HL-60 (cell line): ENCODE results near the gene HYDIN.

Experiments used
- DNase-seq, 2 experiments: peaks; one replicate each; pipeline ENCODE4 v3.0.0-alpha.2; 2010 to 2020; ENCODE audit warnings: low read depth in 1 of 2, low spot score in 1 of 2
- H3K27ac ChIP-seq: fragments of 250-450 bp; sonication (Bioruptor Pico); replicated peaks from 2 replicates; pipeline ENCODE4 v1.5.1; 2020; ENCODE audit warnings: mild to moderate bottlenecking, moderate library complexity
- H3K27me3 ChIP-seq: fragments of 250-450 bp; sonication (Bioruptor Pico); 2 replicates; pipeline ENCODE4 v1.5.1; 2021; ENCODE audit warnings: mild to moderate bottlenecking, moderate library complexity; ENCODE audit not compliant: insufficient read depth, poor library complexity, severe bottlenecking
- H3K4me3 ChIP-seq: replicated peaks from 2 replicates; pipeline ENCODE4 v1.5.1; 2011; ENCODE audit warnings: mild to moderate bottlenecking, control low read depth, low read length; ENCODE audit not compliant: insufficient read depth
- GABPA ChIP-seq: IDR thresholded peaks from 2 replicates; pipeline ENCODE4 v1.6.1; 2012; ENCODE audit warnings: low read depth
- POLR2AphosphoS5 ChIP-seq: IDR thresholded peaks from 2 replicates; pipeline ENCODE4 v1.6.1; 2012; ENCODE audit warnings: low read depth
- REST ChIP-seq: IDR thresholded peaks from 2 replicates; pipeline ENCODE4 v1.6.1; 2012; ENCODE audit warnings: low read depth; ENCODE audit not compliant: insufficient replicate concordance
- SPI1 ChIP-seq: IDR thresholded peaks from 2 replicates; pipeline ENCODE4 v1.6.1; 2012; ENCODE audit warnings: low read depth, mild to moderate bottlenecking, borderline replicate concordance
- TF ChIP-seq, protein P1 (sequence below): IDR thresholded peaks from one replicate; pipeline ENCODE4 v1.5.1; 2011; ENCODE audit warnings: low read length, control low read depth, inconsistent platforms; ENCODE audit not compliant: insufficient read depth

HYDIN gene

DNA sequence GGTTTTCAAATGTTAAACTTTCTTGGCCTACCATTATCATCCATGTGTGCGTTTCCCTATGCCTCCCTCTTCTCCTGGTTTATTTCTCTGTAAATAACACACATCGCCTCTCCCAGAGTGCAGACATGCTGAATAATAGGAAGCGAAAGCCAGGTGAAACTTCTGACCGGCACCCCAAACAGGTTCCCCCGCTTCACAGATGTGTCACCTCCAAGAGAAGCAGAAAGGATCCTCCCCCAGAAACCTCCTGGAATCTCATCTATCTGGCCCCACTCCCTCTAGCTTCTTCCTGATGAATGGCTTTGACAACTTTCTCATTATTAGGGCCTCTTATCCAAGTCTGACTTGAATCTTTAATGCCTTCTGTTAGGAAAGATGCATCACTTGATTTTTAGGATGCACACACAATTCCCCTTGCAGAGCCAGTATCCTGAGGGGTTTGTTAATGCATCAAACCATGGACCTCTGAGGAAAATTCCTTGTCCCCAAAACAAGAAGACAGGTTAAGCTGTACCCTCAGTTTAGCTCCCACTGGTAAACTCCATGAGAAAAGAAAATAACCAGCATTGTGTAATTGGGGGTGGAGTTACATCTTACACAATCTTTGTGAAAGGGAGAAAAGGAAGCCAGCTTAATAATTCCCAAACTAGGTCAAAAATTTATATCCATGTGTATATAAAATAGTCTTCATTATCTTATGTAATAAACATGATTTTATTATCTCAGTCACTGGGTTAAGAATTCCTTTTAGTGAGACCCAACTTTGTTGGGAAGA lies 20.1 kb upstream of the HYDIN start:
- H3K27me3 ChIP-seq: no peaks in the 10 kb centered on the region
- no peak for DNase-seq
- TF ChIP-seq, protein P1, sequence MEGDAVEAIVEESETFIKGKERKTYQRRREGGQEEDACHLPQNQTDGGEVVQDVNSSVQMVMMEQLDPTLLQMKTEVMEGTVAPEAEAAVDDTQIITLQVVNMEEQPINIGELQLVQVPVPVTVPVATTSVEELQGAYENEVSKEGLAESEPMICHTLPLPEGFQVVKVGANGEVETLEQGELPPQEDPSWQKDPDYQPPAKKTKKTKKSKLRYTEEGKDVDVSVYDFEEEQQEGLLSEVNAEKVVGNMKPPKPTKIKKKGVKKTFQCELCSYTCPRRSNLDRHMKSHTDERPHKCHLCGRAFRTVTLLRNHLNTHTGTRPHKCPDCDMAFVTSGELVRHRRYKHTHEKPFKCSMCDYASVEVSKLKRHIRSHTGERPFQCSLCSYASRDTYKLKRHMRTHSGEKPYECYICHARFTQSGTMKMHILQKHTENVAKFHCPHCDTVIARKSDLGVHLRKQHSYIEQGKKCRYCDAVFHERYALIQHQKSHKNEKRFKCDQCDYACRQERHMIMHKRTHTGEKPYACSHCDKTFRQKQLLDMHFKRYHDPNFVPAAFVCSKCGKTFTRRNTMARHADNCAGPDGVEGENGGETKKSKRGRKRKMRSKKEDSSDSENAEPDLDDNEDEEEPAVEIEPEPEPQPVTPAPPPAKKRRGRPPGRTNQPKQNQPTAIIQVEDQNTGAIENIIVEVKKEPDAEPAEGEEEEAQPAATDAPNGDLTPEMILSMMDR: no peak
- TF ChIP-seq REST: no peak
- no peak for TF ChIP-seq POLR2AphosphoS5
- no peak overlapping the region for H3K27ac ChIP-seq
- H3K4me3 ChIP-seq: no peak overlapping the region

GRCh38 chr16:71249399-71249798 lies 18.9 kb upstream of the HYDIN start:
- no peak overlapping the region for H3K4me3 ChIP-seq
- DNase-seq: peak in 1 of 2 experiments; percentile 35
- no peak for TF ChIP-seq REST
- TF ChIP-seq POLR2AphosphoS5: no peak
- TF ChIP-seq GABPA: no peak
- TF ChIP-seq, protein P1: no peak
- peak; percentile 81 for TF ChIP-seq SPI1
- H3K27me3 ChIP-seq: no peaks in the 10 kb centered on the region
- H3K27ac ChIP-seq: no peak overlapping the region

- no peak for DNase-seq
- TF ChIP-seq SPI1 (no peak), POLR2AphosphoS5 (no peak), REST (no peak), GABPA (no peak)
- TF ChIP-seq, protein P1: no peak
- Histone ChIP-seq H3K4me3 (no peak overlapping the region), H3K27ac (no peak overlapping the region), H3K27me3 (no peaks in the 10 kb centered on the region)
Observed at GRCh38 chr16:71247478-71247877, 17.0 kb upstream of the HYDIN start.
